MG63 (cell line): Measurements from ENCODE around the gene MGARP. TPM values are rescaled to one million over a fixed set of nuclear protein-coding genes. Genes with fewer than 3 reads are reported as not detected.
A peak's percentile ranks its signal among the peaks of the same experiment; 100 is the strongest.
"Not testable (repeated sequence)": the region's sequence is repeated elsewhere in the genome, so short reads cannot be mapped to it uniquely, and the experiment has no call there.

Source experiments
- DNase-seq: peaks from one replicate; pipeline ENCODE4 v3.0.0-alpha.2; 2020
- H3K27me3 ChIP-seq: fragments of 250-450 bp; sonication (Bioruptor Pico); 2 replicates; pipeline ENCODE4 v1.5.1; 2020; ENCODE audit warnings: mild to moderate bottlenecking, moderate library complexity
- H3K36me3 ChIP-seq: fragments of 250-450 bp; sonication (Bioruptor Pico); 2 replicates; pipeline ENCODE4 v1.5.1; 2020; ENCODE audit warnings: mild to moderate bottlenecking, moderate library complexity
- H3K4me3 ChIP-seq: fragments of 250-450 bp; sonication (Bioruptor Pico); 2 replicates; pipeline ENCODE4 v1.5.1; 2020; ENCODE audit warnings: mild to moderate bottlenecking, moderate library complexity
- H3K9me3 ChIP-seq: fragments of 250-450 bp; sonication (Bioruptor Pico); 2 replicates; pipeline ENCODE4 v1.5.1; 2020; ENCODE audit warnings: mild to moderate bottlenecking, moderate library complexity
- total RNA-seq: library from RNA; depleted of rRNA; stranded (reverse); fragments of >200 nt; shearing (Covaris generic); gene quantifications from 2 replicates; pipeline ENCODE4 v1.2.3, GENCODE V29; 2014; ENCODE audit warnings: low replicate concordance

MGARP gene
- total RNA-seq, 1 experiment from 2014 or later, result 105 TPM

DNA sequence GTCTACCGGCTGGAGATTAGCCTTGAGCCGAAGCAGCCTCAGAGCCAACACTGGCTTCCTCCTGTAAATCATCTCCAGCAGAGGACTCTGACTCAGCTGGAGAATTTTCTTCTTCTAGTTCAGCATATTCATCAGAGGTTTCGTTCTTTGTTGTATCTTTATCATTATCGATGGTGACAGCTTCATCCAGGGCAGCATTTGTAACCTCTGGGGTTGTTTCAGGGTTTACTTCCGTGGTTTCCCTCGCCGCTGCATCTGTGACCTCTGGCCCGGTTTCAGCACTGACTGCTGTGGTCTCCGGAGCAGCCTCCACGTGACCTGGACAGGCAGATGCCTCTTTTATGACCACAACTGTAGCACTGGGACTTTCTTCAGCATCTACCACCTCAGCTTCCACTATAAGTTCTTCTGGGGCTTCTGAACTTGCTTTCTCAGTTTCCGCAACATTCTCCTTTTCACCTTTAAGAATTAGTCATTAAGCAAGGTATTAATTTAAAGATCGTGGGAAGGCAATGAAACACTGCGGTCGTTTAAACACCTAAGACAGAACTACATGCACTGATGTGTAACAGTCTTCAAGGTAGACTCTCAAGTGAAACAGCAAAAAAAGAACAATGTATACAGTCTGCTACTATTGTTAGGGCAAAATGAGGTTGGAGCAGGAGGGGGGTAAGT lies 13.3 kb downstream of the MGARP start:
- Histone ChIP-seq H3K4me3 (peak overlapping the region; percentile 25), H3K27me3 (no peaks in the 10 kb centered on the region), H3K9me3 (no peaks in the 10 kb centered on the region), H3K36me3 (peaks cover 9% of the 10 kb centered on the region)
- peak; percentile 74 for DNase-seq

GRCh38 chr4:139266208-139266582 lies 13.8 kb downstream of the MGARP start:
- no peak for DNase-seq
- Histone ChIP-seq H3K4me3 (peak overlapping the region; percentile 25), H3K27me3 (no peaks in the 10 kb centered on the region), H3K9me3 (no peaks in the 10 kb centered on the region), H3K36me3 (peaks cover 9% of the 10 kb centered on the region)

DNA sequence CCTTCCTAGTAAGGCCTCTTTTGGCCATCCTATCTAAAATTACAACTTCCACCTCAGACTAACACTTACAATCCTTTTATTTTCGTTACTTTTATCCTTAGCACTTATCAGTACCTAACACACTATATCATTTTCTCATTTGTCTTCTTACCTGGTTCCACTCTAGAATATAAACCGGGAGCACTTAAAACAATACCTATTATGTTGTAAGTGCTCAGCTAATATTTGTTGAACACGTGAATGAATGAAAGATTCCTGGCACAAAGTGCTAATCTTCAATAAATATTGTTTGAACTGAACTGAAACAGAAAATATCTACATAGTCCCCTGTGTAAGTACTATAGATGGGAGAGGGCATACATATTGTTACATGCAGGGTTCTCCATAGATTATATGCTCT lies 14.4 kb downstream of the MGARP start:
- Histone ChIP-seq H3K36me3 (peaks cover 9% of the 10 kb centered on the region), H3K9me3 (no peaks in the 10 kb centered on the region), H3K4me3 (no peak overlapping the region), H3K27me3 (no peaks in the 10 kb centered on the region)
- DNase-seq, result no peak

DNA sequence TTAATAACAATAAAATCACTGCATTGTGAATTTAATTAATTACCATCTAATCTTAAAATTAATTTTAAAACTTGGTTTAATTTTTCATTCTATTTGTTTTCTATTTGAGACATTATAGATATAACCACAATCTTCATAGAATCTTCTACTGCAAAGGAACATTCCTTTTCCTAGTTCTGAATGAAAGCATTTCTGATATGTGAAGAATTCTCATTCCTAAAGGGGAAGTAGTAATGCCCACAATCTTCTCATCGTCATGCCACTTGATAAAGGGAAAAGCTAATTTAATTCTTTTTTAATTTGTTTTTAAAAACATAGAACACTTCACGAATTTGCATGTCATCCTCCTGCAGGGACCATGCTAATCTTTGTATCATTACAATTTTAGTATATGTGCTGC lies 23.7 kb downstream of the MGARP start:
- H3K27me3 ChIP-seq, result no peaks in the 10 kb centered on the region
- H3K4me3 ChIP-seq, result no peak overlapping the region
- no peaks in the 10 kb centered on the region for H3K9me3 ChIP-seq
- DNase-seq, result no peak
- H3K36me3 ChIP-seq, result no peaks in the 10 kb centered on the region

DNA sequence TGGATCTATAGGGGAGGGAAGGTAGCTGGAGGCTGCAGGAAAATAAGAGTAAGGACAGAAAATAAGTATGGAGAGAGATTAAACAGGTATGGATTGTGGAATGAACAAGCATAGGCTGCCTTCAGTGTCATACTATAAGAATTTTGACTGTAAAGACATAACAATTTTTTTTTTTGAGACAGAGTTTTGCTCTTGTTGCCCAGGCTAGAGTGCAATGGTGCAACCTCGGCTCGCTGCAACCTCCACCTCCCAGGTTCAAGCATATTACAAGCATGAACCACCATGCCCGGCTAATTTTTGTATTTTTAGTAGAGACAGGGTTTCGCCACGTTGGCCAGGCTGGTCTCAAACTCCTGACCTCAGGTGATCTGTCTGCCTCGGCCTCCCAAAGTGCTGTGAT lies 24.4 kb downstream of the MGARP start:
- DNase-seq, H3K27me3 ChIP-seq, H3K9me3 ChIP-seq, H3K4me3 ChIP-seq, H3K36me3 ChIP-seq: not testable (repeated sequence)

- H3K4me3 ChIP-seq, result no peak overlapping the region
- no peaks in the 10 kb centered on the region for H3K9me3 ChIP-seq
- DNase-seq, result no peak
- no peaks in the 10 kb centered on the region for H3K27me3 ChIP-seq
- no peaks in the 10 kb centered on the region for H3K36me3 ChIP-seq
These were observed 26.3 kb downstream of the MGARP start for GRCh38 chr4:139253713-139254112.

DNA sequence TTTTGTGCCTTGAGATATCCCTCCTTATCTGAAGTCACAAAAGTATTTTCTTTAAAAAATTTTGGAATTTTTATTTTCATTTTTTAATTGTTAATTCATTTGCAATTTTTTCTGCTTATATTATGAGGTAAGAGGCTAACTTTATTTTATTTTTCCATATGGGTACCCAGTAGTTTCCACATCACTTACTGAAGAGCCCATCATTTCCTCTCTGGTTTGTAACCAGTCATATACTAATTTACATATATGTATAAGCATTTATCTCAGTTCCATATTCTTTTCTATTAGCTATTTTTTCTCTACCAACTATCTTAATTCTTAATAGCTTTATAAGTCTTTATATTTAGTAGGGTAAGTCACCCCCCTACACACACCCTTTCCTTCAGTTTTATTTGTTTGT lies 27.0 kb downstream of the MGARP start:
- Histone ChIP-seq H3K9me3 (no peaks in the 10 kb centered on the region), H3K4me3 (no peak overlapping the region), H3K36me3 (no peaks in the 10 kb centered on the region), H3K27me3 (no peaks in the 10 kb centered on the region)
- no peak for DNase-seq

DNA sequence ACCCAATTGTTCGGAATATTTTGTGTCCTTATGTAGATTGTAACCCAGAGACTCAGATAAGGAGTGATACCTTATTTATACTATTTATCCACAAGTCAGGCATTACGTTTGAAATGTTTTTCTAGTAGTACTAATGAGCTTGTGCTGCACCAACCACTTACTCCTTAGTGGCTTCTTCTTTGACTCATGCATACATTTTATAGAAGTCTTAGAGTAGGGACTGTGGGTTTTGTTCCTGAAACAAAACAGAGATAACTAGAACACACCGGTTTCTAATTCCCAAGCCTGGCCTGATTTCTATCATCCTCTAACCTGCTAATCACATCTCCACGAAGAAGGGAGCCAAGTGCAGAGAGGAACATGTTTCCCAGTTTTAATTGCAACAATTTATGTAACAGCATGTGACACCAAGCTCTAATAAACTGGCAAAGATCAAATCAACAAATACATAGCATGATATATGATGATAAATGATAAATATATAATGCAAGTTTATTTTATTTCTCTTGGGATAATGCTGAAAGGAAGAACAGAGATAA lies 32.3 kb downstream of the MGARP start:
- no peak for DNase-seq
- Histone ChIP-seq H3K36me3 (no peaks in the 10 kb centered on the region), H3K9me3 (no peaks in the 10 kb centered on the region), H3K4me3 (no peak overlapping the region), H3K27me3 (no peaks in the 10 kb centered on the region)

- DNase-seq, result no peak
- Histone ChIP-seq H3K27me3 (no peaks in the 10 kb centered on the region), H3K36me3 (no peaks in the 10 kb centered on the region), H3K9me3 (no peaks in the 10 kb centered on the region), H3K4me3 (no peak overlapping the region)
These were observed 32.8 kb downstream of the MGARP start for GRCh38 chr4:139247241-139247640.

DNA sequence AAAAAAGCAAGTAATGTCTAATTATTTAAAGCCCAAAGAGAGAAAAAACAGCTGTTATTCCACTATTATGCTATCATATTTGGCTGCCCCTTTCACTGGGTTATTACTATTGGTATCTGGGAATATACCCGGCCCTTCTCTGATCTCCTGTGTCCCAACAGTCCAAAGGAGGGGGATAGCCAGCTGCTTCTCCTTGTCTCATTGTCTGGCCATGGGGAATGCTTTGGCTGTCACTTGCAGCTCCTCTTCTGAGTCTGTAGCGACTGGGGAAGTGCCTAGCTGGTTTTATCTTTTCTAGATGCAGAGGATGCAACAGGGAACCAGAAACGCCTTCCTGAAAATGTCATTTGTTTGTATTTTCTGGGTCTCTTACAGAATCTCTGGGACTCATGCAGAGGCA lies 33.9 kb downstream of the MGARP start:
- Histone ChIP-seq H3K4me3 (no peak overlapping the region), H3K9me3 (no peaks in the 10 kb centered on the region), H3K27me3 (no peaks in the 10 kb centered on the region), H3K36me3 (no peaks in the 10 kb centered on the region)
- no peak for DNase-seq

DNA sequence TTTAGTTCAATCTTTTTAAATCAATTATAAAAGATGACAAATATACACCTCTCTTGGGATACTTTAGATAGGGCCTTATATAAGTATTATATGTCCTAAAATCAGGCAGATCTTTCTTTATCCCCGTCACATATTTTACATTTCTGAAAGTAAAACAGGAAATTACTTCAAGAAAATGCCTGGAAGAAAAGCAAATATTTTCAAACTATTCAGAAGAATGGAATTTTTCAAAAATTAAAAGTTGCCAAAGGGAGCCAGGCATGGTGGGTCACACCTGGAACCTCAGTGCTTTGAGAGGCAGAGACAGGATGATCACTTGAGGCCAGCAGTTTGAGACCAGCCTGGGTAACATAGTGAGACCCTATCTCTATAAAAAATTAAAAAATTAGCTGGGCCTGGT lies 34.4 kb downstream of the MGARP start:
- no peak overlapping the region for H3K4me3 ChIP-seq
- H3K9me3 ChIP-seq, result no peaks in the 10 kb centered on the region
- H3K36me3 ChIP-seq, result no peaks in the 10 kb centered on the region
- no peaks in the 10 kb centered on the region for H3K27me3 ChIP-seq
- peak; percentile 12 for DNase-seq

GRCh38 chr4:139243448-139244365 lies 36.3 kb downstream of the MGARP start:
- DNase-seq, result peak; percentile 82
- Histone ChIP-seq H3K27me3 (no peaks in the 10 kb centered on the region), H3K4me3 (no peak overlapping the region), H3K36me3 (no peaks in the 10 kb centered on the region), H3K9me3 (peaks cover 3% of the 10 kb centered on the region; the same call in 1 of the 2 replicates)

DNA sequence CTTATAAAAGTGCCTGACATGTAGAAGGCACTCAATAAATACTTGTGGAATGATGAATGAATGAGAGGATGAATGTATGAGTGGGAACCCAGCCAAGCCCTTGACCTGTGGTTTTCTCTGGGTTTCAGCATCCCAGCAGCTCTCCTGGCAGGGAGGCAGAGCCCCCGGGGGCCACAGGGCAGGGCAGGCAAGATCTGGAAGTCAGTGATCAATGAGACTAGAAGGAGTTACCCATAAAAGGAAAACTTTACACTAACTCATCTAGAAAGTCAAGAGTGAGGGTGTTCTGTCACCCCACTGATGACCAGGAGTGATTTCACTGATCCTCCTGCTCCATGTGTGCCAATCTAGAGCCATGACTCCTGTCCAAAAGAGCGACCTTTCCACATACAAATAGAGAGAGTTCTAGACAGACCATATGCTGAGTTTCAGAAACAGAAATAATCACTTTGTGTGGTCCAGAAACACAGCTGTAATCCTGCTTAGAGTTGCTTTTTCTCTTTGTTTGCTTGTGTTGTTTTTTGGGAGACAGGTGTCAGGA lies 37.4 kb downstream of the MGARP start:
- no peak overlapping the region for H3K4me3 ChIP-seq
- peak; percentile 88 for DNase-seq
- peaks cover 3% of the 10 kb centered on the region; the same call in 1 of the 2 replicates for H3K9me3 ChIP-seq
- no peaks in the 10 kb centered on the region for H3K27me3 ChIP-seq
- no peaks in the 10 kb centered on the region for H3K36me3 ChIP-seq

GRCh38 chr4:139241784-139242151 lies 38.3 kb downstream of the MGARP start:
- H3K36me3 ChIP-seq, result no peaks in the 10 kb centered on the region
- no peak overlapping the region for H3K4me3 ChIP-seq
- H3K27me3 ChIP-seq, result no peaks in the 10 kb centered on the region
- DNase-seq, result no peak
- H3K9me3 ChIP-seq, result peaks cover 3% of the 10 kb centered on the region; the same call in 1 of the 2 replicates

GRCh38 chr4:139241086-139241783 lies 38.8 kb downstream of the MGARP start:
- Histone ChIP-seq H3K36me3 (no peaks in the 10 kb centered on the region), H3K27me3 (no peaks in the 10 kb centered on the region), H3K4me3 (no peak overlapping the region), H3K9me3 (peaks cover 3% of the 10 kb centered on the region; the same call in 1 of the 2 replicates)
- DNase-seq, result no peak

DNA sequence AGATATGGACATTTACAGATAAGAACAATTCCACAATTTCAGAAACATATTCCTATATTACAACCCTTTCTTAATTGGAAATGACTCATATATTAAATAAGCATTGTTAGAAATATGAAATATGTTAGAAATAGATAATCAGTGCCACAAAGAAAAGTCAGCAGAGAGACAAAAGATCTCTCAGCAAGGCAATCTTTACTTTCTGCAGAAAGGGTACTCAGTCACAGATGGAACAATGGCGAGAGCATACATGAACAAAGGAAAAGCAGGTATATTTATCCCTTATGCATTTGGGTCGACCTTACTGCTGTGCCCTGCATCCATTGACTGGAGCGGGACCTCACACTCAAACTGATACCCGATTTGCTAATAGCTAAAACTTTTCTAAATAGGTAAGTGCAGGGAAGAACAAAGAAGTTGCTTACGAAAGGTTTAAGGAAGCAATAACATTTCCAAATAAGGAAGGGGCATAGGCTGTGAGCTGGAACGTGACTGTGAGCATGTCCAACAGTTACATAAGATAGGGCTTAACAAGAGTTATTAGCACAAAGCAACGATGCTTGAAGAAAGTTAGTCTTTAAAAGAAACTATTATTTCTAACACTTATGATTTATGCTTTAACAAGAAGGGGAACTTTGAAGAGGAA lies 40.8 kb downstream of the MGARP start:
- H3K36me3 ChIP-seq, result no peaks in the 10 kb centered on the region
- no peak for DNase-seq
- no peaks in the 10 kb centered on the region for H3K27me3 ChIP-seq
- H3K4me3 ChIP-seq, result no peak overlapping the region
- H3K9me3 ChIP-seq, result peaks cover 3% of the 10 kb centered on the region; the same call in 1 of the 2 replicates
